ENCODE measurements around the gene TAF4B.

GRCh38 chr18:26271917-26272549, 45.8 kb downstream of the TAF4B start:
- TF ChIP-seq POLR2A (IDR thresholded peaks at IDR 0.05) (no peak), CTCF (IDR thresholded peaks at IDR 0.05) (no peak), POLR2AphosphoS5 (IDR thresholded peaks at IDR 0.05) (no peak), EP300 (IDR thresholded peaks at IDR 0.05; ENCODE audit: low read depth) (no peak)

Data from transverse colon (tissue), 4 donors.